NCI-H128 (cell line): ENCODE results near the gene GRB10.
"Not testable (repeated sequence)": the region's sequence is repeated elsewhere in the genome, so short reads cannot be mapped to it uniquely, and the experiment has no call there.

Experiments used
- DNase-seq: peaks from one replicate; lab custom pipeline; 2025; ENCODE audit not compliant: unreplicated experiment; lab: John Stamatoyannopoulos, UW

The GRB10 gene

DNA sequence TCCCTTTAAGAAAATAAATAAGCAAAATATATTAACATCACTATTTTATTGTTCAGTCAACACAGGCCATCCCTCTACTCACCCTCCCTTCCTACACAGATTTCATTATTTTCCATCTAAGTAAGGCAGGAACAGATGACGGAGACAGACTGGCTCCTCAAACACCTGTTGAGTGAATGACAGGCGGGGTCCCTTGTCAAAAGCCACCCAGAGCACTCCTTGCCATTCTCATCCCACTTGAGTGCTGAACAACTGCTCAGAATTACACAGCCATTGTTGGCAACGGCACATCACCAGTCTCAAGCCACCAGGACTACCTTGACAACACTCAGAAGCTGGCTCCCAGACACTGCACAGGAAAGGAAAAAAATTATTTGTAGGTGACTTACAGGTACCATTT lies 3.3 kb downstream of the GRB10 start:
- no peak for DNase-seq

DNA sequence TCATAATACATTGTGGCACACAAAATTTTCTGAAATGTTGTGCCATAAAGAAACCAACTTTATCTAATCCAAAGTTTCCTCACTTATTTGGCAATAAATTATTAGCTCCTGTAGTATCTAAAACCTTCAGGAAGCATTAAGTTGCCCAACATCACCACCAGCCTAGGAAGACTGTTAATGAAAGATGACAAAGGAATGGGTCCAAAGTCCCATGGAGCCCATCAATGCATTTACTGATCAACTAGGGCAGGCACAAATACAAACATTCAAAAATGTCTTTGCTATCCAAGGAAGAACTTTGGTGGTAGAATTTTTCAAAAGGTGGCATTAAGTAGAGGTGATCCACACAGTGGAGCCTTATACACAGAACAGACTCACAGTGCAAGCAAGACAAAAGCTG lies 4.5 kb downstream of the GRB10 start:
- DNase-seq = no peak

DNA sequence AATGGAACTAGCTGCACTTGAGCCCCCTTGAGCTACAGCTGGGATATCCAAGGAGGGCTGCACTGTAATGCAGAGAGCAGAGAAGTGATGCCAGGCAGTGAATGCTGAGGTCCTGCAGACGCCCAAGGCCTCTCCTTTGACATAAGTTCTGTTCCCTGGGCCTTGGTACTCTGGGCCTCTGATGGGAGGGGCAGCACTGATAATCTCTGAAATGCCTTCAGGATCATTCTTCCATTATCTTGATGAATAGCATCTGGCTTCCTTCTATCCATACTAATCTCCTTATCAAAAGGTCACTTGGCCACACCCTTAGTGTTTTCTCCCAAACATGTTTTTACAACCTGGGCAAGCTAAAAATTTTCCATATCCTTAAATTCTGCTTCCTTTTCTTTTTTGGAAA lies 6.9 kb downstream of the GRB10 start:
- no peak for DNase-seq

DNA sequence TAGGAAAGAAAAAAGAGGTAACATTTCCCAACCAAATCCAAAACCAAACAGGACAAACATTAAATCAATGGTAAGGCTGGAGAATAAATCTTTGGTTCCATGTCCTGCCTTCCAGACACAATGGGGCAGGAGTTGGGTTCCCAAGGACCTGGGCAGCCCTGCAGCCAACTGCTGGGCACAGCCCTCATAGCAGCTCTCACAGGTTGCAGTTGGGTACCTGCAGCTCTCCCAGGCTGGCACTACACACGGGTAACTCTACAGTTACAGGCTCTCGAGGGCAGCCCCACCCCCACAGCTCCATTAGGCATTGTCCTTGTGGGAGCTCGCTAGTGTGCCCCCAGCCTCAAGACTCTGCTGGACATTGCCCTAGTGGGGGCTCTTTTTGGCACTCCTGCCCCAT lies 7.5 kb downstream of the GRB10 start:
- DNase-seq = no peak

DNA sequence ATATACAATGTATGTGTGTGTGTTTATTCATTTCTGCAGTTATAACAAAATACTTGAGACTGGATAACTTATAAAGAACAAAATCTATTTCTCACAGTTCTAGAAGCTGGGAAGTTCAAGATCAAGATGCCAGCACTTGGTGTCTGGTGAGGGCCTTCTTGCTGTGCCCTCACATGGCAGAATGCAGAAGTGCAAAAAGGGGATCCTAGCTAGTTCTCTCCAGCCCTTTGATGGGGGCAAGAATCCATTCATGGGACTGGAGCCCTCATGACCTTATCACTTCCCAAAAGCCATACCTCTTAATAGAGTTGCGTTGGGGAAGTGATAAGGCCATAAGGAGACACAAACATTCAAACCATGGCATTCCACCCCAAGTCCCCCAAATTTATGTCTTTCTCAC lies 8.4 kb downstream of the GRB10 start:
- DNase-seq = no peak

DNA sequence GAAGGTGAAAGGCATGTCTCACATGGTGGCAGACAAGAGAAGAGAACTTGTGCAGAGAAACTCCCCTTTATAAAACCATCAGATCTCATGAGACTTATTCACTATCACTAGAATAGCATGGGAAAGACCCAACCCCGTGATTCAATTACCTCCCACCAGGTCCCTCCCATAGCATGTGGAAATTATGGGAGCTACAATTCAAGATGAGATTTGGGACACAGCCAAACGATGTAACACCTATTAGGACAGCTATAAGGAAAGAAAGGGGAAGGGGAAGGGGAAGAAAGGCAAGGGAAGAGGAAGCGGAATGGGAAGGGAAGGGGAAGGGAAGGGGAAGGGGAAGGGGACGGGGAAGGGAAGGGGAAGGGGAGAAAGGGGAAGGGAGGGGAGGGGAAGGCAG lies 9.6 kb downstream of the GRB10 start:
- DNase-seq = not testable (repeated sequence)

DNA sequence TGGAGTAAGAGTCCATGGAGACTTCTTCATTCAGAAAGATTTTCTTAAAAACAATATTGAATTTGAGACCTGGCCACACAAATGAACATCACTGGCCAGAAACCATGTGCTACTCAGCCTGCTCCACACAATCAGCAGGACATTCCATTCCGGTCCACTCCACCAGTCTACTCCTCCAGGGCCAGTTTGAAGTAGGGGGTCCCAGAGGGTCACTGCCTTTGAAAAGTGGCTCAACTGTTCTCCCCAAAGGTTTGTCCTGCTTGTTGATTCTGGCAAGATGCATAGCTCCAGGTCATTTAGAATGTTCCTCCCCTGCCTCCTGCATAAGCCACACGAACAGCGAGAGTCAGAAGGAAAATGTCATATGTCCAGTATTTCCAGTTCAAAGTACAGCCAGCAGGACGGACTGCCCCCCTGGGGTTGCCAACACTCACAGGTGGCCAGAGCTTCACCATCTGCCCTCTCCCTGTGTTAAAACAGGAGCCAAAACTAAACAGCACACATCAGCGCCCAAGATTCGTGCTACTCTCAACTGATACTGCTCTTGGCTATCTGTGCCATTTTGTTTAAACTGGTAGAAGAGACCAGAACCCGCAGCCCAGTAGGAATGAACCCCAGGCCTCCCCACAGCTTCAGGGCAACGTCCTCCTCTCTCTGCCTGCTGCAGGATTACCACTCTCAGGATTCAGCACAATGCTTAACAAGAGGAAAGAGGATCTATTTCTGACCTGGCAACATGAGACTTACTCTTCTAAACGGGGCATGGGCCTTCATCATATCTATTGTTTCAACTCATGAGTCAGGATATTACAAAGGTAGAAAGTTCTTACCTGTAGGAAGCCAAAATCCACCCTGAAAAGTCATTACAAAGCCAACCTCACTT lies 11.3 kb downstream of the GRB10 start:
- DNase-seq = no peak

DNA sequence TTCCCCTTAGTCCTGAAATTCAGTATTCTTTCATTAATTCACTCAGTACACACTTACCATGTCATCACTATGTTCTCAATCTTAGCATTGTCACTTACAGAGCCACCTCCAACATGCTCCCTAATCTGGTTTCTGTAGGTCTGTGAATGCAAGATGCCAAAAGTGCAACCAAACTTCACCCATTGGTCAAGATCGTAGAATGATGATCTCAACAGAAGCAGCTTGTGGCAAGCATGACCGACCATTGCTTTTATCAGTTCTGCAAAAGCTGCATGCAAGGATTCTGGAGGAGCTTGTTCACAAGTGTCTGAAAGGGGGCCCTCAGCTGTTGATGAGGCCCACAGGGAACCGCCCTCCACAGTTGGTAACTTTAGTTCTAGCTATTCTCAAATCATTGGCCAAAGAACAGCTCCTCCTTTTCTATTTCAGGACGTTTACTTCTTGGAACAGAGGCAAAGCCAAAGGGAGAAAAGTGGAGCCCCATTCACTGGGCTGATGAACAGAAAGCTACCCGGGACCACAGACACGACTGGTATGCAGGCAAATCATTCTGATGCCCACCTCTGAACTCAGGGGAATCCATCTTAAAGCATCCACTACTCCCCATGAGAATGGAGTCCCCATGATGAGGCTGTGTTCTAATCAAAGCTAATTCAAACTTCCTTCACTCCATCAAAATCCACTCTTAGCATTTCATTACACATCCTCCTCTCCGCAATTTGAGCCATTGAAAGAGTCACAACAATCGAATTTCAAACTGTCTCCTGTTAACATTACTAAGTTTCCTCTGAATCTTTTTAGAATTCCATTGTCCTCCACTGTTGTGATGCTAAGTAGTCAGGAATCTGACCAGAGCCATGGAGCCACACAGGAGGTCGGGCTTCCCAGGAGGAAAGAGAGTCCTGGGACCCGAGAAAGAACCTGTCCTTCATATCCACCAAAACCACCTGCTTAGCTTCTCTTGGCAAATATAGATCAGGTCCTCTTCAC lies 13.9 kb downstream of the GRB10 start:
- DNase-seq = no peak

DNA sequence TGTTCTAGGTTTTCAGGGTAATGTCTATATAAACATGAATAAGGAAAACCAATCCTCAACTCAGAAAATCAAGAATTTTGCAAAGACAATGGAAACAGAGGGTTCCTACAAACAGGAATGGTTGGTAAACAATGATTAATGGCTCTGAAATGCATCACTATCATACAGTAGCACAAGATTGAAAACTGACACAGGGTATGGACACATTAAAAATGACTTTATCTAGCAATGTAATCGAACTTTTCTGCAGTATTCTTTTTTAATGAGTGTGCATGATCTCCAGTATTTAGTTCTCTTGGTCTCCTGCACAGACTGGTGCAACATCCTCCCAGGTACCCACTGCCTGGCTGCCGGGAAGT lies 15.9 kb downstream of the GRB10 start:
- no peak for DNase-seq

DNA sequence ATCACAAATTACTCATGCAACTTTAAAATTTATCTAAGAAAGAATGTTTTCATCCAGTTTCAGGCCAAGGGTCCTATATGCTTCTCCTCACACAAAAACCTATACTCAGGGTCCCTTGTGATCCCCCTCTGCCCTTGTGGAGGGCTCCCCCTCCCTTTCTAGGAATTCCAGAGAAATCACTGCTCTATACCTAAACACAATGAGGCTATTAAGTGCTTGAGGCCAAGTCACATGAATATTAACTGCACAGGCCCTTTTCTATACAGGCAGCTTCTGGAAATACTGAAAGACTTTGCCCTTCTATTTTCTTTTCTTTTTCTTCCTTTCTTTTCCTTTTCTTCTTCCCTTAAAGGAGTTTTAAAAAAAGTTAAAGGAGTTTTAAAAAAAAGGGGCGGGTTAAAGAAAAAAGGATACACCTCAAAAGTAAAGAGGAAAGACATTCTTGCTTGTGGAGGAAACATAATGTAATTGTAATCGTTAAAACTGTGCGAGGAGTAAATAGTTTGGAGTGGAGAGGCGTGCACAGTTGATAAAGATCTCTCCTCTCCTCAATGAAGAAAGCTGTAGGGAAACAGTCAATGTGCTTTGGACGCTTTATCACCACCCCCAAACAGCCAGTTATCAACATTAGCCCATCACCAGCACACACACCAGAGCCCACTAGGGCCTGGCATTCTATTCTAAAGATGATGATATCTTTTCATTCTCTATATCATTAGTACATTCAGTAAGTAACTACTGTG lies 16.4 kb downstream of the GRB10 start:
- DNase-seq = no peak

DNA sequence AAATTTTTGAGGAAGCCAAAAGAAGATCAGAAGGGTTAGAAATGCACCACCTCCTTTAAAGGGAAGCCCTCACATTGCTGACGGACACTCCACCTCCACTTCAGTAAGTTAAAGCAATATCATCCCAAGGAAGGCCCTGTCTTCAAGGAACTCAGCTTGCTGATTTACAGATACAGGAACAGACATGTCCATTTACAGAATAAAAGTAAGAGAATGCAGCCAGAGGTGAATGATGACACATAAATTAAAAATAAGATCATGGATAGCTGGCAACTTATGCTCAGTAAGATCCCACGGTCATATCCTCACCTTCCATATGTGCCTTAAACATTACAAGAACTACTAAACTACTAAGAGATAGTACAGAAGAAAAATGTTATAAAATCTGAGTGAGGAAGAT lies 20.4 kb downstream of the GRB10 start:
- no peak for DNase-seq

DNA sequence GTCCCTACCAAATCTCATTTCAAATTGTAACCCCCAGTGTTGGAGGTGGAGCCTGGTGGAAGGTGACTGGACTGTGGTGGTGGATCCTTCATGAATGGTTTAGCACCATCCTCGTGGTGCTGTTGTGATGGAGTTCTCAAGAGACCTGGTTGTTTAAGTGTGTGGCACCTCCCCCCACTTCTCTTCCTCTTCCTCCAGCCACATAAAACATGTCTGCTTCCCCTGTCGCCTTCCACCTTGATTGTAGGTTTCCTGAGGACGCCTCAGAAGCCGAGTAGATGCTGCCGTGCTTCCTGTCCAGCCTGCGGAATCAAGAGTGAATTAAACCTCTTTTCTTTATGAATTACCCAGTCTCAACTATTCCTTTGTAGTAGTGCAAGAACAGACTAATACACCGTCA lies 21.0 kb downstream of the GRB10 start:
- no peak for DNase-seq

DNA sequence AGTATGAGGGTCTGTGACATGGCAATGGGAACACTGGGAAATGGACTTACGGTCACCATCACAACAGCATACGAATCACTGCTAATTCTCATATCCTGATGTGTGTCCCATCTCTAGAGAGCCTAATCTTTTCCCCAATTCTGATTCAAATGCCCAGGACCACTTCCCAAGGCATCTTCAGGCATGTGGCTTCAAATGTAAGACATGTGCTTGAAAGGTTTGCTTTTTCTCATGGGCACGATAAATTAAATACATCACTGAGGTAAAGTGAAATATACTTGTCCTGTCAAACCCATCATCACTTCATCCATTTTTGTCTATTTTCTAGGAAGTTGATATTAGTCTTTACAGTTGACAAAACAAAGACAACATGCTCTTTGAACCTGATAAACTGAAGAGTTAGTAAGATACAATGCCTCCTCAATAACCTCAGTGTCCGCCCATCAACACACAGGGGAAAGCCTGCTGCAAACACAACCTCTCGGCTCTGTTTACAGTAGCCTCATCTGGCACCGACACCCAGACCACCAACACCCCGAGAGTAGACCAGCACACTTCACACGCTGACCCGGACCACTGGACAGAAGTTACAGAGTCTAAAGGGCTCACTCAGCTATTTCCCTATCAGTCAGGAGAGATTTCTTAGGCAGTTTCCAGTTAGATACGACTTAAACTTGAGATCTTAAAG lies 24.8 kb downstream of the GRB10 start:
- DNase-seq = no peak

DNA sequence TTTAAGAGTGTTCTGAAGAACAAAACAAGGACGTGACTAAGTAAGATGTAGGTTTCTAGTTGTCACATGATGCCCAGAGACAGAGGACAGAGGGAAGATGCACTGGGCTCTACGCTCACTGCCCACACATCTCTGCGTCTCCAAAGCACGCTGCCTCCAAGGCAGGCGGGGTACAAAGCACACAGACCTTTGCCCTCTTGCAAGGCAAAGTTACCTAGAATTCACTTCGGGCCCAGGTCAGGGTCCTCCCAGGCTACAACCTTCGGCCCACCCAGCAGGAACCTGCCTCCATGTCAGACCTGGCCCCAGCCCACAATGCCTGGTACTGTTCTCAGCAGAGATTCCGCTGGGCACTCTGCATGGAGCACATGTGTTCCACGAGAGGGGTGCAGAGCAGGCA lies 26.5 kb downstream of the GRB10 start:
- DNase-seq = no peak

DNA sequence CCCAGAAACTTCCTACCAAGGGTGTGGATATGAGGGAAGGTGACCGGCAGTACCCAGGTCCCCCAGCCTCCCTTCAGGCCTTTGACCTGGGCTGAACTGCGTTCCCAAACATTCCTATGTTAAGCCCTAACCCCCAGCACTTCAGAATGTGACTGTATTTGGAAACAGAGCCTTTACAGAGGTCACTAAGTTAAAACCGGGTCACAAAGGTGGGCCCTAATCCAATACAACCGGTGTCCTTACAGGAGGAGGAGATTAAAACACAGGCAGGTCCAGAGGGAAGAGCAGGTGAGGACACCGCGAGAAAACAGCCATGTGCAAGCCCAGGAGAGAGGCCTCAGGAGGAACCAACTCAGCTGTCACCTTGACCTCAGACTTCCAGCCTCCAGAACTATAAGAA lies 28.0 kb downstream of the GRB10 start:
- no peak for DNase-seq

DNA sequence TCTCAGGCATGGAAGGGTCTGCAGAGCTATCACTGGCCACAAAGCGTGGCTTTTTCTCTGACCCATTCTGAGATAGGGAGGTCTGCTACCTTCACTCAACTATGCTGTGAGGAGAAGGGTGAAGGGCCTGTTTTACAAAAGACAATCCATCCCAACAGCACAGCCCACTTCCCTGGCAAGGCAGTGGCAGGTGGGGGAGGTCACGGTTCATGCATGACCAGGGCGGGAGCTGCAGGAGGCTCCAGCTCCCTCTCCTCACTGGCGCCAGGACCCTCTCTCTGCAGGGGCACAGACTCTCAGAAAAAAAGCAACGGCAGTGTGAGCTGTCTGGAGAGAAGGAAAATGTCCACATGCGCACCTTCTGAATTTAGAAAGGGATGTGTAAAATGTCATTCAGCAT lies 28.5 kb downstream of the GRB10 start:
- DNase-seq = no peak

DNA sequence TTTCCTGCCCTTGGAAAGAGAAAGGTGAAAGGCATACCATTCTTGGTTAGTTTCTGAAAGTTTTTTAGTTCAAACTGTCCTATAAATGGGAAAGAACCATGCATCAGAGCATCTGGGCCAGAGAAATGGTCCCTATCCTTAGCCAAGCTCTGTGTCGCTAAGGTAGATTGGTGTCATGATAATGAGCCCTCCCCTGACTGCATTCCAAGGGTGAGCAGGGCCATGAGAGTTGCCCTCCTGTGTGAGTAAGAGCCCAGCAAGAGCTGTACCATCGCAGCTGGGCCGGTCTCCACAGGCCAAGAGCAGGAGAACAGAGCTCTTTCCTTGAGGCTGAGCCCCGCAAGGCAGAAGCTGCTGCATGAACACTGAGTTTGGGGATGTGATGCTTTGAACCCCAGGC lies 30.3 kb downstream of the GRB10 start:
- DNase-seq = no peak

DNA sequence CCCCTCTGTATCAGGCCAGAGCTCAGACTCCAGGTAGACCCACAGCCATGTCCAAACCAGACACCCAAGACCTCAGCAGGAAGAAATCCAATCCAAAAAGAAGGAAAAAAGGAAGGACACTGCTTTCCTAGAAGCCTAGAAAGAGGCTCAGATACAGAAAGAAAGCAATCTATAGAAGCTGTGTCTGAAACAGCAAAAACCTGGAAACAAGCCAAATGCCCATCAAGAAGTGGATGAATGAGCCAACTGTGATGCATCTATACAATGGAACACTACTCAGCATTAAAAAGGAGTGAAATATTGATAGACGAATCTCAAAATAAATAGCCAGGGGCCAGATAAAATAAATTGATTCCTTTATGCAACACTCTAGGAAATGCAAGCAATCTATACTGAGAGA lies 31.6 kb downstream of the GRB10 start:
- no peak for DNase-seq

DNA sequence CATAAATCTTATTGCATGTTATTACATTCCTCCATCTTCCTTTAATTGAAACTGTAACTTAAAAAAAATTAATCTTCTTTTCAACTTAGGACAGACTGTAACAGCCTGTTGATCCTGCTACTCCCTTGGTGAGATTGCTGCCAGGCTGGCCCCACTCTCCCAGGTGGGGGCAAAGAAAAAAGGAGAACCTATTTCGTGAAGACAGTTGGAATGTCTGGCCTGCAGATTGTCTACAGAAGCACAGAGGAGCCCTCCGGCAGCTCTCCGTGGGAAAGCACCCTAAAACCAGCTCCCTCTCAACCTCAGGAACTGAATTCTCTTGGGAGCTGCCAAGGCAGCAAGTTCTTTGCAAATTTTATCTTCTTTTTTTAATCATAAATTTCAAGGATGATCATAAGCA lies 32.8 kb downstream of the GRB10 start:
- no peak for DNase-seq

DNA sequence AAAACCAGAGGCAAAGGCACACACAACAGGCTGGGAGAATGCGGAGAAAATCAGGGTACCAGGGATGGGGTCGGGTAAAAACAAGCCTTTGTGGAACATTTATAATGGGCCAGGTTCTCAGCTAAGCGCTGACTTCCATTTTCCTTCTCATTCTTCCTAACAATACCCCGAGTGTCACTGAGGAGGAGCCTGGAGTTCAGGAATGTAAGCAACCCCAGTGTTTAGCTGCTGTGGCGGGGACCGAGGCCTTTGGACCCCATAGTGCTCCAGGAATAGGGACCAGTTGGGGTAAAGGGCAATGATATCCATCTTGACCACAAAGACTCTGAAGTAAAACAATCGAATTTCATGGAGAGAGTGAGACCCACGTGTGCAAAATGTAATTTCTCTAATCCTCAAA lies 34.2 kb downstream of the GRB10 start:
- no peak for DNase-seq

DNA sequence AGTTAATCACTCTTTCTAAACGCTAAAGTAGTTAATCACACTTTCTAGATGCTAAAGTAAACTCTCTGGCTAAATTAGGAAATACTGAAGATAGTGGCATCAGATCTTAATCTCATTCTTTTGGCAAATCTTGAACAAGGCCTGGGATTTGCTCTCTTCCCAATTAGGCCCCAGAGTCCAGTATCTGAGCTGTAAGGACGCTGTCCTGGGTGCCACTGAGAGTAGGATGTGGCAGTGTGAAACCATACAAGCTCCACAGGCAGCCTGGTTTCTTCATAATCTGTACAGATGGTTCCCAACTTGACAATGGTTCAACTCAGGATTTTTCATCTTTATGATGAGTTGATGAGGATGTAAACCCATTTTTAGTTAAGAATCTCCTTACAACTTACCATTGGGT lies 36.9 kb downstream of the GRB10 start:
- no peak for DNase-seq
